NCI-H1436 (cell line): ENCODE data around the gene LGALS8.

Source experiments
- DNase-seq: peaks from one replicate; lab custom pipeline; 2025; lab: John Stamatoyannopoulos, UW

Gene LGALS8

GRCh38 chr1:236590553-236591150 is 66.9 kb downstream of the LGALS8 start:
- DNase-seq = no peak

GRCh38 chr1:236602171-236602570 is 78.4 kb downstream of the LGALS8 start:
- DNase-seq = no peak
